Omental fat pad (tissue), 4 donors: ENCODE results near the gene EHBP1. TPM values are rescaled to one million over a fixed set of nuclear protein-coding genes. Genes with fewer than 3 reads are reported as not detected.

Experiments used
- ATAC-seq: fragments of 150-250 bp; one replicate; pipeline ENCODE4 v1.9.1; 2016; ENCODE audit warnings: mild to moderate bottlenecking, moderate library complexity; ENCODE audit not compliant: low FRiP score
- DNase-seq: peaks from one replicate; pipeline ENCODE4 v3.0.0-alpha.2; 2019; ENCODE audit warnings: low spot score
- total RNA-seq, 4 donors: library from RNA; depleted of rRNA; stranded (reverse); fragments of >200 nt; gene quantifications; one replicate each; pipeline ENCODE4 v1.1.0, GENCODE V29; 2016
- TF ChIP-seq, protein P1 (sequence below), 3 donors: fragments of 450-650 bp; IDR thresholded peaks; one replicate each; pipeline ENCODE4 v1.5.1; 2016 to 2017; ENCODE audit warnings: antibody characterized with exemption in 3 of 3, mild to moderate bottlenecking in 3 of 3, moderate library complexity in 2 of 3

Gene EHBP1
- total RNA-seq, 4 donors from 2014 or later: 60.9 to 91.3 (median 78.6) TPM

GRCh38 chr2:62732262-62732777 is 26.8 kb downstream of the EHBP1 start:
- ATAC-seq (no peak), DNase-seq (no peak)
- TF ChIP-seq, protein P1, sequence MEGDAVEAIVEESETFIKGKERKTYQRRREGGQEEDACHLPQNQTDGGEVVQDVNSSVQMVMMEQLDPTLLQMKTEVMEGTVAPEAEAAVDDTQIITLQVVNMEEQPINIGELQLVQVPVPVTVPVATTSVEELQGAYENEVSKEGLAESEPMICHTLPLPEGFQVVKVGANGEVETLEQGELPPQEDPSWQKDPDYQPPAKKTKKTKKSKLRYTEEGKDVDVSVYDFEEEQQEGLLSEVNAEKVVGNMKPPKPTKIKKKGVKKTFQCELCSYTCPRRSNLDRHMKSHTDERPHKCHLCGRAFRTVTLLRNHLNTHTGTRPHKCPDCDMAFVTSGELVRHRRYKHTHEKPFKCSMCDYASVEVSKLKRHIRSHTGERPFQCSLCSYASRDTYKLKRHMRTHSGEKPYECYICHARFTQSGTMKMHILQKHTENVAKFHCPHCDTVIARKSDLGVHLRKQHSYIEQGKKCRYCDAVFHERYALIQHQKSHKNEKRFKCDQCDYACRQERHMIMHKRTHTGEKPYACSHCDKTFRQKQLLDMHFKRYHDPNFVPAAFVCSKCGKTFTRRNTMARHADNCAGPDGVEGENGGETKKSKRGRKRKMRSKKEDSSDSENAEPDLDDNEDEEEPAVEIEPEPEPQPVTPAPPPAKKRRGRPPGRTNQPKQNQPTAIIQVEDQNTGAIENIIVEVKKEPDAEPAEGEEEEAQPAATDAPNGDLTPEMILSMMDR (IDR thresholded peaks at IDR 0.05): no peak

DNA sequence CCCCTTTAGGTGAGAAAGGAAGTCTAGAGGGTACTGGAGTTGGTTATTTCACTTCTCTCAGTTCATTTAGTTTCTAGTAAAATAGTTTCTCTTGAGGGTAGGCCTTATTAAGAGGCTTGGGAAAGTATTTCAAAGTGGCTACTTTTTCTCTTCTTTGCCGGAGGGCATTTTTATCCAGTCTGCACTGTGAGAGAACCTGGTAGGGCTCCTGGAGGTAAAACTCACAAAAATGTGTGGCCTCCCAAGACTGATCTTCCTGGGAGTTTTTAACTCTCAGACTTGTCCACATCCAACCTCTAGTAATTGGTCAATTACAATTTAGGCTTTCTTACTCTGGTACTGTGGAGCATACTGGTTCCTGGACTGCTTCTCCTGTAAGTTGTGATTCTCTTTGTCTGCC is 28.0 kb downstream of the EHBP1 start:
- ATAC-seq (no peak), DNase-seq (no peak)
- TF ChIP-seq, protein P1 (IDR thresholded peaks at IDR 0.05): no peak

GRCh38 chr2:62736899-62737559 is 31.5 kb downstream of the EHBP1 start:
- no peak for ATAC-seq
- TF ChIP-seq, protein P1 (IDR thresholded peaks at IDR 0.05): no peak
- no peak for DNase-seq

DNA sequence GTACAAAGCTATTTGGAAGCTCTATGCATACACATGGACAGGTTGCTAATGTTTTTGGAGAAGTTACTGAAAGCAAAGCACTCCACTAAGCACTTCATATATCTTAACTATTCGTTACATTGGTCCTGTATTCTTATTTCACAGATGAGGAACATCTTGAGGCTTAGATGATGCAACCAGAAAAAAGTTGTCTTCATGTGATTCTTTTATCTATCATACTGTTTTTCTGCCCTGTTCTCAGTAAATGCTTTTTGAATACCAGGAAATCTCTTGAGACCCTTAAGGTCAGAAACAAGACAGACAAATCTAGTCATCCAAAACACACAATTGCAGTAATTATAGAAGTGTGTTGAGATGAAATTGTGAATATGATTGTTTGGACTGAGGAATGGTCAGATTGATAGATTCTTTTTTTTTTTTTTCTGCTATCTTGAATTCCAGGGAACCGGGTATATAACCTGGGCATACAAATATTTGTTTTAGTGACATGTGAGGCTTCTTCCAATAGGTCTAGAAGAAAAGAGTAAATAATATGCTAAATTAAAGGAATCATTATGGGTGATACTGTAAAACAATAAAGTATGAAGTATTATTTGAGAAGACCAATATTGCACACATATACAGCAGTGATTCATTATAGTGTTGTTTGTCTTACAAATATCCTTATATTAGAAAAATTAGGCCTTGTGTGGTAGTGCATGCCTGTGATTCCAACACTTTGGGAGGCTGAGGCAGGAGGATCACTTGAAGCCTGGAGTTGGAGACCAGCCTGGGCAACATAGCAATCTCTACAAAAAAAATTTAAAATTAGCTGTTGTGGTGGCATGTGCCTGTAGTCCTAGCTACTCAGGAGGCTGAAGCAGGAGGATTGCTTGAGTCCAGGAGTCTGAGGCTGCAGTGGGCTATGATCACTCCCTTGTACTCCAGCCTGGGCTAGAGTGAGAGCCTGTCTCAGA is 33.7 kb downstream of the EHBP1 start:
- no peak for DNase-seq
- TF ChIP-seq, protein P1 (IDR thresholded peaks at IDR 0.05): no peak
- no peak for ATAC-seq

GRCh38 chr2:62740221-62740620 is 34.7 kb downstream of the EHBP1 start:
- no peak for DNase-seq

GRCh38 chr2:62741127-62741526 is 35.6 kb downstream of the EHBP1 start:
- TF ChIP-seq, protein P1 (IDR thresholded peaks at IDR 0.05): no peak
- DNase-seq (no peak), ATAC-seq (no peak)

More at GRCh38 chr2:62740221-62740620, 34.7 kb downstream of the EHBP1 start:
- TF ChIP-seq, protein P1 (IDR thresholded peaks at IDR 0.05): no peak
- ATAC-seq: no peak
